ENCODE results near the gene LHX2.

The LHX2 gene

DNA sequence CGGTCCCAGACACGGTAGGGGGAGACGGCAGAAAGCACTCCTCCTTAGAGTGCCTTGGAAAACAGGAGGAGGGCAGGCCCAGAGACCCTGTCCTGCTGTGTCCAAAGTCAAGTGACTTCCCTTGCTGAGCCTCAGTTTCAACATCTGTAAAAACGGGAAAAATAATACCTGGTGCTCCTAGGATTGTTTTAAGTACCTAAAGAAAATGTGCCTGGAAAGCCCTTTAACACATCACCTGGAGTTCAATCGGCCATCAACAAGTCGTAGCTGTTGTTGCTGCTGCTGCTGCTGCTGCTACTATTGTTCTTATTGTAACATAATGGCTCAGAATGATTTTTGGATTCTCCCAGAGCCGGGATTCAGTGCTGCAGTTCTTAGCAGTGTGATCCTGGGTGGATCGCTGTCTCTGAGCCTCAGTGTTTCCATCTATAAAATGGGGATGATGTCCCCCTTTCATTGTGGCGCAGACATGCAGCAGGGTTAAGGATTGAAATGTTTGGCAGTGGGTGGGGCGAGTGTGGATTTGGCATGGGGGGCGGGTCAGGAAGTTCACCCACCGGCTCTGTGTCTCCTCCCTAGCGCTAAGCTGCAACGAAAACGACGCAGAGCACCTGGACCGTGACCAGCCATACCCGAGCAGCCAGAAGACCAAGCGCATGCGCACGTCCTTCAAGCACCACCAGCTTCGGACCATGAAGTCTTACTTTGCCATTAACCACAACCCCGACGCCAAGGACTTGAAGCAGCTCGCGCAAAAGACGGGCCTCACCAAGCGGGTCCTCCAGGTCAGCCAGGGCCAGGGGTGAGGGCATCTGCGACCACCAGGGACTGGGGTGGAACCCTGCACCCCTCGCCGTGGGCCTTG lies 9.2 kb downstream of the LHX2 start:
- no peak overlapping the region for H2AFZ ChIP-seq (ENCODE audit: low read depth)
- H3K9ac ChIP-seq, result no peak overlapping the region
- H3K4me1 ChIP-seq (ENCODE audit: low read depth, poor library complexity, severe bottlenecking), result no peaks in the 10 kb centered on the region
- TF ChIP-seq, protein P1, sequence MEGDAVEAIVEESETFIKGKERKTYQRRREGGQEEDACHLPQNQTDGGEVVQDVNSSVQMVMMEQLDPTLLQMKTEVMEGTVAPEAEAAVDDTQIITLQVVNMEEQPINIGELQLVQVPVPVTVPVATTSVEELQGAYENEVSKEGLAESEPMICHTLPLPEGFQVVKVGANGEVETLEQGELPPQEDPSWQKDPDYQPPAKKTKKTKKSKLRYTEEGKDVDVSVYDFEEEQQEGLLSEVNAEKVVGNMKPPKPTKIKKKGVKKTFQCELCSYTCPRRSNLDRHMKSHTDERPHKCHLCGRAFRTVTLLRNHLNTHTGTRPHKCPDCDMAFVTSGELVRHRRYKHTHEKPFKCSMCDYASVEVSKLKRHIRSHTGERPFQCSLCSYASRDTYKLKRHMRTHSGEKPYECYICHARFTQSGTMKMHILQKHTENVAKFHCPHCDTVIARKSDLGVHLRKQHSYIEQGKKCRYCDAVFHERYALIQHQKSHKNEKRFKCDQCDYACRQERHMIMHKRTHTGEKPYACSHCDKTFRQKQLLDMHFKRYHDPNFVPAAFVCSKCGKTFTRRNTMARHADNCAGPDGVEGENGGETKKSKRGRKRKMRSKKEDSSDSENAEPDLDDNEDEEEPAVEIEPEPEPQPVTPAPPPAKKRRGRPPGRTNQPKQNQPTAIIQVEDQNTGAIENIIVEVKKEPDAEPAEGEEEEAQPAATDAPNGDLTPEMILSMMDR (conservative IDR thresholded peaks at IDR 0.05; ENCODE audit: low read depth, low read length), result no peak
- no peak overlapping the region for H3K27ac ChIP-seq
- H4K20me1 ChIP-seq (ENCODE audit: insufficient read depth), result no peaks in the 10 kb centered on the region
- H3K4me2 ChIP-seq, result no peak overlapping the region
- no peaks in the 10 kb centered on the region for H3K36me3 ChIP-seq (ENCODE audit: insufficient read depth)
- H3K79me2 ChIP-seq (ENCODE audit: insufficient read depth, low read depth), result no peaks in the 10 kb centered on the region
- no peak overlapping the region for H3K4me3 ChIP-seq (IDR thresholded peaks at IDR 0.05; ENCODE audit: insufficient read depth, low read depth, low read length)
- no peaks in the 10 kb centered on the region for H3K27me3 ChIP-seq (ENCODE audit: insufficient read depth, low read depth)

DNA sequence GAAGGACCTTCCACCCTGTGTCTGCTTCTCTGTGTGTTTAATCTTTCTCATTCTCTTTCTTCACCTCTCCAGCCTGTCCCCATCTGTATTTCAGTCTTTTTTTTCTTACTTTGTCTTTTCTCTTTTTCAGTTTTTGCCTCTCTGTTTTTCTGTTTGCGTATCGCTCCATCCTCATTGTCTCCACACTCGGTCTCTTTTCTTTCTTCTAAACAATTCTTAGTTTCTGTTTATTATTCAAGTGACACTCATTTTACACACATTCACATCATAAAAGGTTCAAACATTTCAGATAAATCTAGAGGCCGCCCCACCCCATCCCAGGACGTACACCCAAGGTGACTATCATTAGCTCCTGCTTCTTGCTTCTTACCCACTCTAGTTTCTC lies 9.8 kb downstream of the LHX2 start:
- no peak overlapping the region for H3K4me2 ChIP-seq
- H3K27ac ChIP-seq, result no peak overlapping the region
- H3K9ac ChIP-seq, result no peak overlapping the region
- no peaks in the 10 kb centered on the region for H3K27me3 ChIP-seq (ENCODE audit: insufficient read depth, low read depth)
- TF ChIP-seq, protein P1 (conservative IDR thresholded peaks at IDR 0.05; ENCODE audit: low read depth, low read length), result no peak
- H3K79me2 ChIP-seq (ENCODE audit: insufficient read depth, low read depth), result no peaks in the 10 kb centered on the region
- H4K20me1 ChIP-seq (ENCODE audit: insufficient read depth), result no peaks in the 10 kb centered on the region
- H3K4me3 ChIP-seq (IDR thresholded peaks at IDR 0.05; ENCODE audit: insufficient read depth, low read depth, low read length), result no peak overlapping the region
- H3K4me1 ChIP-seq (ENCODE audit: low read depth, poor library complexity, severe bottlenecking), result no peaks in the 10 kb centered on the region
- no peak overlapping the region for H2AFZ ChIP-seq (ENCODE audit: low read depth)
- H3K36me3 ChIP-seq (ENCODE audit: insufficient read depth), result no peaks in the 10 kb centered on the region

DNA sequence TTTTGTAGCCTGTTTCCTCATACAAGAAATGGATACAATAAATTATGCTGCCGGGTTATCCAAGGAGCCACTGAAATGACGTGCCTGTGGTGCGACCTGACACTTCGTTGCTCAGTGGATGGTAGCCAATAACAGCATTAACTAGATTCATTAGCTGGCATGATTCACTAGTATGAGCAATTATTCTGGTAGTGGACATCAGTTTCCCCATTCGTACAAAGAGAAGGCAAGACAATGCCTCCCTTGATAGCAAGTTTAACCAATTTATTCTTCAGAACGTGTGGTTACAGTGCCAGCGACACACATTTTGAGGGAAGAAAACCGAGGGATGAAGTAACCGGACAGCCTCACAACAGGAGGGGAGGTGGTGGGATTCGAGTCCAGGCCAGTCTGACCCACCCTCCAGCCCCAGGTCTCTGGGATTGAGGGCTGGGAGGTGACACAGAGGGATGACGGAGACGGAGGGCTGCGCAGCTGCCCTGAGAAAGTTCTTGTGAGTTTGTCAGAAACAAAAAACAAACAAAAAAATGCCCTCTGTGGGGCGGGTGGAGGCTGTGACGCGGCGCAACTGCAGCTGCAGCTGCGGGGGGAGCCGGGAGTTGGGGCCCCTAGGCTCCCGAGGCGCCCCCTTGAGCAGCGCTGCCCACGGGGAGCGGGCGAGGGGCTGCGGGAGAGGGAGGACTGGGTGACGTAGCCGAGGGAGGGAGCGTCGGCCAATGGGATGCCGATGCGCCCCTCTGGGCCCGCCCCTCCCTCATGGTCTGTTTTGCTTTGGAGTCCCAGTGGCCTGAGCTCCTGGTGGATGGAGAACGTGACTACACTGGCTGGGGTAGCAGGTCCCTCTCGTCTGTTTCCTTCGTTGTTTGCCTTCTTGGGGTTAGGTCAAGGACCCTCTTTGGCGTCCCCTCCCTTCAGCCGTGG lies 10.9 kb downstream of the LHX2 start:
- no peaks in the 10 kb centered on the region for H3K27me3 ChIP-seq (ENCODE audit: insufficient read depth, low read depth)

DNA sequence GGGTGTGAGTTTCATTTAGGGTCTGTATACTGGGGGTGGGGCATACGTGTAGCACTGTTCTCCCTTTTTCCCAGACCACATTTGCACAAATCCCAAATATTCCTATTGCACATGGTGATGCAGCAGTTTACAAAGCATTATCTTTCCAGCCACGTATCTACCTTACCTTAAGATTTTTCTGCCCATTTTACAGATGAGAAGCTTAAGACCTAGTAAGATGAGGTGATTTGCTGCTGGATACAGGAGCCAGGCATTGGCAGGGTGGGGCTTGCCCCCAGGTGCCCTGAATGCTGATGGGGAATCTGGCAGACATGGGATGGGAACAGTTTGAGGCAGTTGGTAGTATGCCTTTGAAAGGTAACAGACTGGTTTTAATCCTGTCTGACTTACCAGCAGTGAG lies 12.5 kb downstream of the LHX2 start:
- Histone ChIP-seq H4K20me1 (ENCODE audit: insufficient read depth) (no peaks in the 10 kb centered on the region), H3K4me3 (IDR thresholded peaks at IDR 0.05; ENCODE audit: insufficient read depth, low read depth, low read length) (no peak overlapping the region), H3K4me1 (ENCODE audit: low read depth, poor library complexity, severe bottlenecking) (no peaks in the 10 kb centered on the region), H3K79me2 (ENCODE audit: insufficient read depth, low read depth) (no peaks in the 10 kb centered on the region), H2AFZ (ENCODE audit: low read depth) (no peak overlapping the region), H3K27me3 (ENCODE audit: insufficient read depth, low read depth) (no peaks in the 10 kb centered on the region), H3K36me3 (ENCODE audit: insufficient read depth) (no peaks in the 10 kb centered on the region), H3K27ac (no peak overlapping the region), H3K4me2 (no peak overlapping the region), H3K9ac (no peak overlapping the region)
- TF ChIP-seq, protein P1 (conservative IDR thresholded peaks at IDR 0.05; ENCODE audit: low read depth, low read length), result no peak

More for the DNA sequence above, 10.9 kb downstream of the LHX2 start:
- Histone ChIP-seq H2AFZ (ENCODE audit: low read depth) (no peak overlapping the region), H3K4me2 (no peak overlapping the region), H3K4me3 (IDR thresholded peaks at IDR 0.05; ENCODE audit: insufficient read depth, low read depth, low read length) (no peak overlapping the region), H4K20me1 (ENCODE audit: insufficient read depth) (no peaks in the 10 kb centered on the region), H3K27ac (no peak overlapping the region), H3K79me2 (ENCODE audit: insufficient read depth, low read depth) (no peaks in the 10 kb centered on the region), H3K9ac (no peak overlapping the region), H3K4me1 (ENCODE audit: low read depth, poor library complexity, severe bottlenecking) (no peaks in the 10 kb centered on the region), H3K36me3 (ENCODE audit: insufficient read depth) (no peaks in the 10 kb centered on the region)
- TF ChIP-seq, protein P1 (conservative IDR thresholded peaks at IDR 0.05; ENCODE audit: low read depth, low read length), result no peak
